GM18498 (cell line): ENCODE results near the gene DDT.
"Not testable (repeated sequence)": the region's sequence is repeated elsewhere in the genome, so short reads cannot be mapped to it uniquely, and the experiment has no call there.

ENCODE experiments used
- ATAC-seq: cut with Tn5 transposase; IDR thresholded peaks from one replicate; pipeline ENCODE4 v1.9.1; 2021; ENCODE audit warnings: mild to moderate bottlenecking, moderate library complexity; ENCODE audit not compliant: unreplicated experiment

DDT gene

GRCh38 chr22:23954193-23954990 is 19.8 kb downstream of the DDT start:
- not testable (repeated sequence) for ATAC-seq

GRCh38 chr22:23953485-23953884 is 20.8 kb downstream of the DDT start:
- not testable (repeated sequence) for ATAC-seq

DNA sequence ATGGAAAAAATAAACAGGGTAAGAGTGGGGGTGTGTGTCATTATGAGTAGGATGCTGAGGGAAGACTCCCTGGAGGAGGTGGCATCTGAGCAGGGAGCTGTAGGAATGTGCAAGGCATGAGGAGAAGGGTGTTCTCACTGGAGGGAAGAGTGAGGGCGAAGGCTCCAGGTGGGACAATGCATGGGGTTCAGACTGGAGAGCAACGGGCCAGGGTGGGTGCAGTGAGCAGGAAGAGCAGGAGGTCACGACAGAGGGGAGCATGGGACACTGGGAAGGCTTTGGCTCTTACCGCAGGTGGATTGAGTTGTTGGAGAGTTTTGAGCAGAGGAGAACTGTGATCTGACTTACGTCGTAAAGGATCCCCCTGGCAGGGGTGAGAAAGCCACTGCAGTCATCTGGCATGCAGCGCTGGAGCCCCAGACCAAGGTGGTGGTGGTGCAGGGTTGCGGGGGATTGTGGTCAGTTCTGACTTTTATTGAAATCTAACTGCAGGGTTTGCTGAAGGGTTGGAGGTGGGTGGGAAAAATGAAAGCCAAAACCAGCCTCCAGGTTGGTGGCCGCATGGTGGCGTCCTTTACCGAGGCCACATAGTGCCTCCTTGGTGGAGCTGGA is 21.3 kb downstream of the DDT start:
- ATAC-seq: not testable (repeated sequence)

DNA sequence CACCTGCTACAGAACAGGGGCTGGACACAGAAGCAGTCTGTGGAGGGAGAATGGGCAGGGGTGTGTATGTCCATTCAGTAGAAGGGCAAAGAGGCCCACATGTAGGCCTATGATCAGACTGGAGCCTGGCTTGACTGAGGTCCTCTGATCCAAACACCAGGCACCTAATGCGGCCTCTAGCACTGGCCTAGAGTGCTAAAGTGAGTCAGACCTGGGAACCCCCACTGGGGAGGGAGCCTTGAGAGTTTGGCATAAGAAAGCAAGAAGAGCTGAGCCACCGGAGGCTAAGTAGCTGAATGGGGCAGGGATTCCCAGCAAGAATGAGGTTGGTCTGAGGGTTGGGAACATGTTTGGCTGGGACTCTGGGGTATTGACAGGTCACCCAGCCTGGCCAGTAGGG is 22.9 kb downstream of the DDT start:
- ATAC-seq: not testable (repeated sequence)

DNA sequence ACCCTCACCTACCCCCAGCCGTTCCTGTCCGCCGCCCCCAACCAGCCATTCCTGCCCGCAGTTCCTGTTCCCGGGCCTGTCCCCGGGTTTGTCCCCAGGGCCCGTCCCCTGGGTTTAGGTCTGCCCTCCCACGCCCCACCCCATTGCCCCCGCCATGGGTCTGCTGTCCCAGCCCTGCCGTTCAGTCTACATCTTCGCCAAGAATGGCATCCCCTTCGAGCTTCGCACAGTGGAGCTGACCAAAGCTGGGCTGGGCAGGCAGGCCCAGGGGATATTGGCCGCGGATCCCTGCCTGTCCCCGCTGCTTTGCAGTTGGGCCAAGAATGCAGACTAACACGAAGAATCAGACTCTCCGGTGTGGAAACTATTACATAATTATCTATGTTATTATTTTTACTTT is 24.5 kb downstream of the DDT start:
- not testable (repeated sequence) for ATAC-seq

- not testable (repeated sequence) for ATAC-seq
Measured at GRCh38 chr22:23947391-23947790, 26.9 kb downstream of the DDT start.

DNA sequence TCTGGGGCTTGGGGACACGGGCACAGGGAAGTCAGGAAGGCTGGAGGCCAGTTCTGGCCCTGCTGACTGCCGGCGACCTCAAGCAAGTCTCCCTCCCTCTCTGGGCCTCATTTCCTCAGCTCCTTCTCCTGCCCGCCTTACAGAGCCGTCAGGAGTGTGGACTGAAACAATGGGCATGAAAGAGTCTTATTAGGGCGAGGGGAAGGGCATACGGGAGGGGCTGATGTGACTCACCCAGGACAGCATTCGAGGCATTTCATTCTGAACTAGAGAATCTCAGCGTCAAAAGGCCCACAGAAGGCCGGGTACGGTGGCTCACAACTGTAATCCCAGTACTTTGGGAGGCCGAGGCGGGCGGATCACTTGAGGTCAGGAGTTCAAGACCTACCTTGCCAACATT is 34.1 kb downstream of the DDT start:
- not testable (repeated sequence) for ATAC-seq

GRCh38 chr22:23939017-23939357 is 35.3 kb downstream of the DDT start:
- no peak for ATAC-seq

DNA sequence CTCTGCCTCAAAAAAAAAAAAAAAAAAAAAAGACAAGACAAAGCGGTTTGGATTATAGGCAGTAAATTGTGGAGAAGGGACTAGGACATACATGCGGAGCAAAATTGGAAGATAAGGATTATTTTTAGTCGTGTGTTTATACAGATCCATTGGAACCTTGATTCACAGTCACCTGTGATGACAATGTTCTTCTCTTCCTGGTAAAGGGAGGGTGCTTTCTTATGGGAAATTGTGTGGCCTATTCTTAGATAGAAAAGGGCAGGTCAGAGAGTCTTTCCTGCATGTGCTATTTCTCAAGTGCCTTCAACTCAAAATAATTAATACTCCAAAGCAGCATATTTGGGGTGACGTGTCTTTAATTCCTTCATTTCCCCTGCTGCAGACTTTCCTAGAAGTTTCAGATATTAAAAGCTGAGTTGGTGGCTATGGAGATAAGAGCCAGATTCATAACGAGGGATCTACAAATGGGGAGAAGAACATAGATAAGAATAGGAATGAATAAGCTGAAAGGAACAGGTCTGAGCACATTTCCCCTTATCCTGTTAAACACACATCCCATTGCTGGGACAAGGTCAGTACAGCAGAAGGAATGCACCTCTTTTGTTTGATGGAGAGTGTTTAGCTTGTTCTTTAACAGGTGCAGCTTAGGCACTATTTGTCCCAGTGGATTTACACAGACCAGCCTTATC is 35.8 kb downstream of the DDT start:
- ATAC-seq: no peak

- no peak for ATAC-seq
Measured at GRCh38 chr22:23926561-23926960, 47.7 kb downstream of the DDT start.

GRCh38 chr22:23925020-23925606 is 49.1 kb downstream of the DDT start:
- no peak for ATAC-seq

GRCh38 chr22:23922921-23923320 is 51.3 kb downstream of the DDT start:
- no peak for ATAC-seq

GRCh38 chr22:23921586-23922201 is 52.5 kb downstream of the DDT start:
- ATAC-seq: not testable (repeated sequence)
